Vagina (tissue), 2 donors: ENCODE measurements around the gene UNC79.

Source experiments
- POLR2A ChIP-seq, 2 donors: fragments of 450-650 bp; IDR thresholded peaks; one replicate each; pipeline ENCODE4 v1.6.1; 2017; ENCODE audit warnings: antibody characterized with exemption in 2 of 2, mild to moderate bottlenecking in 2 of 2, moderate library complexity in 2 of 2
- TF ChIP-seq, protein P1 (sequence below), 3 experiments: fragments of 450-650 bp in 2 of 3; fragments of 200-600 bp in 1 of 3; sonication (generic) in 1 of 3; IDR thresholded peaks; one replicate each; pipeline ENCODE4 v1.5.1; 2017 to 2019; ENCODE audit warnings: antibody characterized with exemption in 3 of 3, mild to moderate bottlenecking in 2 of 3, moderate library complexity in 2 of 3

DNA sequence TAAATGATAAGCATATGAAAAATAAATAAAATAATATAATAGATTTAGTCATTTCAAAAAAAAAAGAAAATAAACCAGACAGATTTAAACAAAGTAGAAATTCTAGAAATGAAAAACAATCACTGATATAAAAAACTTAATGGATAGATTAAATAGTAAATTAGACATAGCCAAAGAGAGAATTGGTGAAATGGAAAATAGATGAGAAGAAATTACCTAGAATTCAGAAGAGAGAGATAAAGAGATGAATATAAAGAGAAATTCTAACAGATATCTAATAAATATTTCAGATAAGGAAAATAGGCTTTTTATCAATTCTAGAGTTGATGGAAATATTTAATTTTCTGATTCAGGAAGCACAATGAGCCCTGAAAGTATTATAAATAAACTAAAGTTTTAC lies 234.4 kb downstream of the UNC79 start:
- TF ChIP-seq, protein P1, sequence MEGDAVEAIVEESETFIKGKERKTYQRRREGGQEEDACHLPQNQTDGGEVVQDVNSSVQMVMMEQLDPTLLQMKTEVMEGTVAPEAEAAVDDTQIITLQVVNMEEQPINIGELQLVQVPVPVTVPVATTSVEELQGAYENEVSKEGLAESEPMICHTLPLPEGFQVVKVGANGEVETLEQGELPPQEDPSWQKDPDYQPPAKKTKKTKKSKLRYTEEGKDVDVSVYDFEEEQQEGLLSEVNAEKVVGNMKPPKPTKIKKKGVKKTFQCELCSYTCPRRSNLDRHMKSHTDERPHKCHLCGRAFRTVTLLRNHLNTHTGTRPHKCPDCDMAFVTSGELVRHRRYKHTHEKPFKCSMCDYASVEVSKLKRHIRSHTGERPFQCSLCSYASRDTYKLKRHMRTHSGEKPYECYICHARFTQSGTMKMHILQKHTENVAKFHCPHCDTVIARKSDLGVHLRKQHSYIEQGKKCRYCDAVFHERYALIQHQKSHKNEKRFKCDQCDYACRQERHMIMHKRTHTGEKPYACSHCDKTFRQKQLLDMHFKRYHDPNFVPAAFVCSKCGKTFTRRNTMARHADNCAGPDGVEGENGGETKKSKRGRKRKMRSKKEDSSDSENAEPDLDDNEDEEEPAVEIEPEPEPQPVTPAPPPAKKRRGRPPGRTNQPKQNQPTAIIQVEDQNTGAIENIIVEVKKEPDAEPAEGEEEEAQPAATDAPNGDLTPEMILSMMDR (IDR thresholded peaks at IDR 0.05), result no peak
- TF ChIP-seq POLR2A (IDR thresholded peaks at IDR 0.05), result no peak
